NCI-H1105 treated with DMSO at 0.1 percent for 48 hours (cell line): ENCODE measurements around the gene MARCO.
"Not testable (repeated sequence)": the region's sequence is repeated elsewhere in the genome, so short reads cannot be mapped to it uniquely, and the experiment has no call there.

Experiments
- DNase-seq: peaks from one replicate; lab custom pipeline; 2025; lab: John Stamatoyannopoulos, UW

MARCO gene

DNA sequence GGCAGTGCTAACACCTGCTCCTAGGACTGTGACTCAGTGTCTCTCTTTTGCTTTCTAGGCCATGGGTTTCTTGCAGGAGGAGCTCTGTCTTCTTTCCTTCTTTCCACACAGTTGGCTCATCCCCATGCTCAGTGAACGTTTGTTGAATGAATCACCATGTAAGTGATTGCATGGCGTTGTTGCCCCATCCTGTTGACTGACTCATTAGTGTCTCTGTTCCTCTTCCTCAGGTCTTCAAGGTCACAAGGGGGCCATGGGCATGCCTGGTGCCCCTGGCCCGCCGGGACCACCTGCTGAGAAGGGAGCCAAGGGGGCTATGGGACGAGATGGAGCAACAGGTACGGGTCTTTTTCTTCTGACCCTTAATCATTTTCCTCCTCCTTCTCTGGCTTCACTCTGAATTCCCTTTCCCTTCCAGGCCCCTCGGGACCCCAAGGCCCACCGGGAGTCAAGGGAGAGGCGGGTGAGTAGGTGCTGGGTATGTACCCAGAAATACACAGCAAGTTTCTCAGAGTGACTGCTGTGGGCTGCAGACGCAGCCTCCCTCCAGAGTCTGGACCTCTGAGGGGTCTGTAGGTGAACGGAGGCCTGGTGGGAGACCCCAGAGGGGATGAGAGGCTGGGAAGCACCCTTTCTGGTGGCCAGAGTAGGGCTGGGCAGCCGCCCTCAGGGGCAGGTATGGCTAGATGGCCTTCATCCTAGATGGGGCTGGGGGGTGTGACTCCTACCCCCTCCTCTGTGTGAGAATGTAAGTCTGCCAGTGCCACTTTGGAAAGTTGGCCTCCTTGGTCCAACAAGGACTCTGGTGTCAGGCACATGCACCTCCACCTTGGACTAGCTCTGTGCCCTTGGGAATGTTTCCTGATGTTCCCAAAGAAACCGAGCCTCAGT lies 32.4 kb downstream of the MARCO start:
- no peak for DNase-seq

DNA sequence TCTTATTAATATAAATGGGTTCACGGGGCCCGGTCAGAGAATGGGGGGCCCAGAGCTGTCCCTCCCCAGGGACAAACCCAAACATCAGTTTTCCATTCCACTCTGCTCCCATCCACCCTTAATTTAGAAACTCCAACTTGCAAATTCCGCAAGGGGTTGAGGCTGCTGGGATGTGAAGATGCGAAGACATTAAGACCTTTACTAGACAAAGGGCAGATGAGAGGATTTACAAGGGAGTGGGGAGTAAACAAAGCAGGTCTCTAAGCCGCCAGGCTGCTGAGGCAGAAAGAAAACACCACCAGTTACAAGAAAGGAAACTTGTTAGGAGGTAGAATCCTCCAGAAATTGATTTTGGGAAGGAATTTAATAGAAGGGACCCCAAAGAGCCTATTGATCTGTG lies 33.1 kb downstream of the MARCO start:
- DNase-seq = no peak

DNA sequence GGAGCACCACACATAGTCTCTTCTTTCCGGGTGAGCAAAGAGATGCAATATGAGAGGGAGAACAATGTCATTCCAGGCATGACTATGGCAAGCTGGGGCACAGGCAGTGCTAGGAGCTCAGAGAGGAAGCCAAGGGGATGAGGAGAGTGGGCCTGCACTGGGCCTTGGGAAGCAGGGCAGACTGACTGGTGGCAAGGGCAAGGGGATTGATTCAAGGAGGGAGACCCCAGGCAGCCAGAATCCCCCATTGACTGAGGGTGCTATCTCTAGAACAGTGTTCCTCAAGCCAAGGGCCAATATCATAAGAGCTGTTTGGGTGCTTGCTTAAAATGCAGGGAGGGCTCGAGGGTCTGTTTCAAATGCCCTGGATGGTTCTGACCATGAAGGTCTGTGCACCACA lies 36.1 kb downstream of the MARCO start:
- no peak for DNase-seq

DNA sequence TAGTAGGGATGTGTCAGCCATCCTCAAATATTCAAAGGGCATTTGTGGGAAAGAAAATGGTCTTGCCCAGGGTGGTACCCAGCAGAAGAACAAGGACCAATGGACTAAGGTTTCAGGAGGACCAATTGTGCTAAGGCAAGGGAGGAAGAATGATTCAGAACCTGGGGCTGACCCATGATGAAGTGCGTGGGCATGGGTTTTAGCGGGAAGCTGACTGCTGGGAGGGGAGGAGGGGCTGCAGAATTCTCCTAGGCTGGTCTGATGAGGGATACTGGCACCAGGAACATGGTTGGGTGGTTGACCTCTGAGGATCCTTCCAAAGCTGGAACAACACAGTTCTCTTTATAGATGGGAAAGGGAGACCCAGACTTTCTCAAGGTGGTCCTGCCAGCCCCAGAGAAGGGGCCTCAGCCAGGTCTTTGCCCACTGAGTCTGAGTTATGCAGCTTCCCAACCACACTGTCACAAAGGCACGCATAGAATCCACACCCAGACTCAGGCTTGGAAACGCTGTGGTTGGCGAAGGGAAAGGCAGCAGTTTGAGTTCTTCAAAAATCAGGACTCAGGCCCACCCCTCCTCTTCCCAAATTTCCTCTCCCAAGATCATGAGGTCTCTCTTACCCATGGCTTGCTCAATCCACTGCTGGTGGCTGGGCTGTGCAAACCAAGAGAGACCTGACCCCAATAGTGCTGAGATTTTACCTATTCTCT lies 37.3 kb downstream of the MARCO start:
- no peak for DNase-seq

DNA sequence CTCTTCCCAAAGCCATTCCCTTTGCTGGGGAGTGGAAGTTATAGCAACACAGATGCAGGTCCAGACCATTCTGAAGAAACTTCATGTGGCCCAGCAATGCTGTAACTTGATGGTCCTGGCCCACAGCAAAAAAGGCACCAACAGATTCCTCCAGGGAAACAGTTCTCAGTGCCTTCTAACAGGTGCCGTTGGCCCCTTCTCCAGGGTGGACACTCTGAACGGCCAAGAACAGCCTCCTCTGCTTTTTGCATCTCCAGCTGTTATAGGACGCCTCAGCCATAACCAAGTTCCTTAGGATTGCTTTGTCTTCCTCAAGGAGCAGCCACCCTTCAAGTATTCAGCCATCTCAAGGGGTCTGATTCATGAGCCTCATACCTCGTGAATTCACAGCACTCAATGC lies 38.0 kb downstream of the MARCO start:
- DNase-seq = no peak

DNA sequence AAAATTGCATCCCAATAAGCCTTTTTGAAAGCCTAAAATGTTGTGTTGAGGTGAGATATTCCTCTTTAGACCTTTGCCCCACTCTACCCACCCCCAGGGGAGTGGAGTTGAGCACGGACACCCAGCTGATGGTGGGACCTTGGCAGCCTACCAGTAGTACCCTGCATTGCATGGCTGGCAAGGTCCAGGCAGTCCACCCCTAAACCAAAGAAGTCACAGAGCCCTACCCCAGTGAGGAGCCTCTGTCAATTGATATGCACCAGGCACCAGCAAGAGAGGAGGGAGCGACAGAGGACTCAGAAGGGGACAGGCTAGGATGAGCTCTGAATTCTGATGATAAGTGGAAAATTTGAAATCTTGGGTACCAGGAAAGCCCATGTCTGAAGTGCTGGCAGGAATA lies 38.6 kb downstream of the MARCO start:
- no peak for DNase-seq

DNA sequence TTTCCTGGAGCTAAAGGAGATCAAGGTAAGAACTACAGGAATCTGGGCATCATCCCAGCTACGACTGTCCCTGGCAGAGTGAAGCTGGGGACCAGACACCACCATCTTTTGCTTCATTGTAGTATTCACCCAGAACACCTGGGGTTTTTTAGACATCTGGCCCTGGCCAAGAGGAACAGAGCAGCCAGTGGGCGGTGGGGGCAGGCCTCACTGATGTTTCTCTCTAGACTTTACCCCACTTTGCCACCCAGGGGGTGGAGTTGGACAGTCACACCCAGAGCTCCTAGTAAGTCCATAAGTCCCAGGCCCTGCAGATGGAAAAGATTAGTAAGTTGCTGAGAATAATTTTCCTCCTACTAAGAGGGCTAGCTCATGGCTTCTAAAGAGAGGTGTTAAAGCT lies 39.6 kb downstream of the MARCO start:
- no peak for DNase-seq

DNA sequence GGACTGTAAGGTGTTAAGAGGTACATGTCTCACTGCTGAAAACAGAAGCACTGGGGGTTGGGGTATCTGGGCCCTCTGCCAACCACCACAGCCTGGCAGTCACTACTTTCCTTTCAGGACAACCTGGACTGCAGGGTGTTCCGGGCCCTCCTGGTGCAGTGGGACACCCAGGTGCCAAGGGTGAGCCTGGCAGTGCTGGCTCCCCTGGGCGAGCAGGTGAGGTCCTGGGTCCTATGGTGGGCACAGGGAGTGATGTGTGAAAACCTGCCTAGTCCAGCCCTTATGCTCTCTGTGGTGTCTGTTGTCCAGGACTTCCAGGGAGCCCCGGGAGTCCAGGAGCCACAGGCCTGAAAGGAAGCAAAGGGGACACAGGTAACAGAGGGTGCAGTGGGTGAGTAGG lies 40.0 kb downstream of the MARCO start:
- DNase-seq = no peak

DNA sequence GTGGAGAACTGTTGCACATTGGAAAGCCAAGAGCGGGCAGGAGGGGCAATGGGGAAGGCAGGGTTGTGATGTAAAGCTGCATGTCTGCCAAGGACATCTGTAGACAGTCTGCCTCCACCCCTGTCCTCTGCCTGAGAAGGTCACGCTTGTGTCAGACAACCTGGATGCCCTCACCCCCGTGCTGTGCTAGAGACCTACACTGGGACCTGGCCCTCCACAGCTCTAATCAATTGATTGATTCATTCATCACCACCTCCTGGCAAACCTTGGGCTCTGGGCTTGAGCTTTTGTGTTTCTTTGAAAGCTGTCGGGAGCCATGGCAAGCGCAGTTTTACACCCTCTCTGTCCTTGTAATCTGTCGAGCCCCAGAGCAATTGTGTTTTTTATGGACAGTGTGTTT lies 41.1 kb downstream of the MARCO start:
- DNase-seq = no peak

DNA sequence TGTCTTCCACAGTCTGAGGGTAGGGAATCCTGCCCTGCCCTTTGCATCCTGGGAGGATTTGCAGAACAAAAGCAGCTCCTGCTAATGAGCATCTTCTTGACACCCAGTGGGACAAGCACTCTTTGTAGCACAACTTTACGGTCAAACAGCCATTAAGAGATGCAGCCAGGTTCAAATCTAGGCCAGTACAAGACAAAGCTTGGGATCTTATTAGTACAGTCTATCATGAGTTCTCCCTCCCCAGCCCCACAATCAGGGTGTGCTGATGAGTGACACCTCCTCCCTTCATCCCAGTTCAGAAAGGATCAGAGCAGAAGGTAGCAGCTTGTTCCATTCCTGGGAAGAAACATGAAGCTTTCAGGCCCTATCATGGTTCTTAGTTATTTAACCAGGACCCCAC lies 41.9 kb downstream of the MARCO start:
- no peak for DNase-seq

DNA sequence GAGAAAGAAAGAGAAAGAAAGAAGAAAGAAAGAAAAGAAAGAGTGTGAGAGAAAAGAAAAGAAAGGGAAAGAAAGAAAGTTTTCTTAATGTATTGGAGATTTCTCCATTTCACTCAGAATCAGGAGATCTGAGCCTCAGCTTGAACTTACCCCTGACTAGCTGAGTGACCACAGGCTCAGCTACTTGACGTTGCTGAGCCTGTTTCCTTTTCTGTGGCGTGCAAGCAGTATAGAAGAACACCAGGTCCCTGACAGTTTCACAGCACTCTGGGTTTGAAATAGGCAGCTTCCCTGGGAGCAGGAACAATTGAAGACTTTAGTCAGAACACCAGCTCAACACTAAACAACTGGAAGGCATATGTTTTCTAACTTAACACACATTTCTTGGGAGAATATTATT lies 44.7 kb downstream of the MARCO start:
- no peak for DNase-seq

DNA sequence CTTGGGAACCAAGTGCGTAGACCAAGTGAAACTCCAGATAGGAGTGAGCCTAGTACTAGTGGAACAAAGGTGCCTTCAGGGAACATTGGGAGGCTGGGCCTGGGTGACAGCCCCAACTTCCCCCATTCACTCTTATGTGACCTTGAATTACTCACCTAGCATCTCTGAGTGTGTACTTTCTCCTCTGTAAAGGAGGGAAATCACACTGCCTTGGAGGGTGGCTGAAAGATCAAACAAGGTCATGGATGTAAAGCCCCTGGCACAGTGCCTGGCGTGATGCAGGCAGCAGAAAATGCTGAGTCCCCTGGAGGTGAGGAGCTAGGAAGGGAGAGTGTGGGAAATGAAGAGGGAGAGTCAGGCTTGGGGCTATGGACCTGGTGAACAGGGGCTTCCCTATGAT lies 45.9 kb downstream of the MARCO start:
- DNase-seq = no peak

DNA sequence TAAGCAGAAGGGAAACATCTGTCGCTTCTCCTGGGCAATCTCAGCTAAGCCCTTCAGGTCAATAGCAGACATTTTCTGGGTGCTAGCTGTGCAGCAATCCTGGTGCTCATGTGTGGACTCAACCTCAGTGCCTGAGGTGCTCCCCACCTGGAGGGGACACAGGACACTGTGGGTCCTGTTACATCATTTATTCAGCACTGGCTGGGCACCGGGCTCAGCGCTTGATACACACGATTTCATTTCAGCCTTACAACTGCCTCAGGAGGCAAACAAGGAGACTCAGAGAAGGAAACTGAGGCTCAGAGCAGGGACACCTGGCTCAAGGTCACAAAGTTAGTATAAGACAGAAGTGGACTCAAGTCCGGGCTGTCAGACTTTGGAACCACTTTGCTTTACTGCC lies 46.7 kb downstream of the MARCO start:
- no peak for DNase-seq

DNA sequence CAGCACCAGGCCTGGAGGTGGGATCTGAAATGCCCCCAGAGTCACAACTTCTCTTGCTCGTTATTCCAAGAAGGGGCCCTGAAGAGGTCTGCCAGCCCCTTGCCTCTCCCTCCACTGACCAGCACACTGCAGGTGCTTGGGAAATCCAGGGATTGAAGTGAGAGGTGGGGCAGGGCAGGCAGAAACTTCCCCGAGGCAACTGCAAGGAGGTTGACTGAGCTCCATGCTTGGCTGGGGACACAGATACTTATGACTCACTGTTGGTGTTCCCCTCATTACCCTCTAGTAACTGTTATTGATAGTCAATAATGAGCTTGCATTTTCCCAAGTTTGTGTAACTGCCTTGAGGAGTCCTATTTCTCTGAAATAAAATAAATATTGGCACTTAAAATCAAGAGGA lies 47.5 kb downstream of the MARCO start:
- DNase-seq = no peak

DNA sequence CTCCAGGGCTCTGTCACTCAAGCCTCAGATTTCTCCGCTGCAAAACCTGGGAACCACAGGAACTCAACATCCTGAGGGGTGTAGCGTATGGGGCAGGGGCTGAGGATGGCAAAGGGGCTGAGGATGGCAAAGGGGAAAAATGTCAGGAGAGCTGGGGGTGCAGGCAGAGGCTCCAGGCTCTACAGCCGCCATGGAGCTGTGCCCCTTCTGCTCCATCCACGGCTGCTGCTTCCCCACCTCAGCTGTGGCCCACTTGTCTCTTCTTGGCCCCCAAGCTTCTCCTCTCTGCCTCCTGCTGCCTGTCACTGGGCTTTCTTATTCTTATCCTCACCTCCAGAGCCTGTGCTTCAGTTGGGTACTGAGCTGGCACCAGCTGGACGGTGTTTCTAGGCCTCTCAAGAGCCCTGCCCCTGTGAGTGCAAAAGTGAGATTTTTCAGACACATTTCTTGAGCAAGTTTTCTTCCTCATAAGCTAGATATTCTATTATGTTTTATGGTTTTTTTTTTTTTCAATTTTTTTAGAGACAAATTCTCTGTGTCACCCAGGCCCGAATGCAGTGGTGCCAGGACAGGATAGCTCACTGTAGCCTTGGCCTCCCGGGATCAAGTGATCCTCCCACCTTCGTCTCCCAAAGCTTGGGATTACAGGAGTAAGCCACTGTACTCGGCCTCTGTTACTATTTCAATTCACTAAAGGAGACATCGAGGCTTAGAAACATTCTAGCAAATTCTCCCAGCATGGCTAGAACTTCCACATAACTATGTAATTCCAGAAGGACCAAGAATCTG lies 49.0 kb downstream of the MARCO start:
- DNase-seq = no peak

DNA sequence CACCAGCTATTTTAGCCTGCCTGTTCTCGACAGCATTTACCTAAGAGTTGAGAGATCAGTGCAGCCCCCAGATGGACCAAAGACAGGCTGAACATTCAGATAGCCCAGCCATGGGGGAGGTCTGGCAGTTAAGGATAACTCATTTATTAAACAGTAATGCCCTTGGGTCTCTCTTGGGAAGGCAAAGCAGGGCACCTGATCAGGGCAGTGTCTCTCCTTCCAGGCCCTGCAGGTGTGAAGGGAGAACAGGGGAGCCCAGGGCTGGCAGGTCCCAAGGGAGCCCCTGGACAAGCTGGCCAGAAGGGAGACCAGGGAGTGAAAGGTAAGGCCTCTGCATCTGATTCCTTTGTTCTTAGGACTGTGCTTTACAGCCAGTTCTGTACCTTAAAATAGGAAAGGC lies 49.6 kb downstream of the MARCO start:
- DNase-seq = no peak

DNA sequence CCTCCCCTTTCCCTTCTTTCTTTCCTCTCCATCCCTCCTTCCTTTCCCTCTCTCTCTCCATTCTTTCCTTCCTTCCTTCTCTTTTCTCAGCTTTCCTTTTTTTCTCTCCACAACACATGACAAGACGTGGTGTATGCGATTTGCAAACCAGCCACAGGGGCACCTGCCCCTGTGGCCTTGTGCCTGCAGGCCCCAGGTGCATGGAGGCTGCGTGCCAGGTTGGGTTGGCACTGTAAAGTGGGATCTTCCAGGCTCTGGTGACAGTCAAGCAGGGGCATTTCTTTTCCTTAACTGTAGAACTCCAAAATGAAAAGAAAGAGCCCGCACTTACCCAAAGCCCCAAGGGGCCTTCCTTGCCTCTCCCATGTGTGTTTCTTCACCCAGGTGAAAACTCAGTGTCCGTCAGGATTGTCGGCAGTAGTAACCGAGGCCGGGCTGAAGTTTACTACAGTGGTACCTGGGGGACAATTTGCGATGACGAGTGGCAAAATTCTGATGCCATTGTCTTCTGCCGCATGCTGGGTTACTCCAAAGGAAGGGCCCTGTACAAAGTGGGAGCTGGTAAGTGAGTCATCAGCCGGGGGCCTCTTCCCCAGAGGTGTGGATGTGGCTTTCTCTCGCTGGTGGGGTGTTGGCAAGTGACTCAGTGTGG lies 50.9 kb downstream of the MARCO start:
- DNase-seq = no peak

DNA sequence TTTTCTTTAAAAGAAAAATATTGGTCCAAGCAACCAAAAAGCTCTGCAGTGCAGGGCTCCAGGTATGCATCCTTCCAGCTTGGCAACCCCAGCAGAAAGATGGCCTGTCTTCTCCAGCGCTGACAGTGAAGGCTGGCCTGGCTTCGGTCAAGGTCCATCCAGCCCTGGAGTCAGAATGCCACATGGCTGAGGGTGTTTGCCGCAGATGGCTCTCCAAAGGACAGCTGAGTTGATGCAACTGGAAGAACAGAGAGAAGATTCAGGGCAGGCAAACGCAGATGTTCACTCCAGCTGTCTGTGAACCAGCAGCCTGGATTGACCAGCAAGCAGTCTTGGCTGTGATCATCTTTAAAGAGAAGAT lies 51.4 kb downstream of the MARCO start:
- DNase-seq = no peak

DNA sequence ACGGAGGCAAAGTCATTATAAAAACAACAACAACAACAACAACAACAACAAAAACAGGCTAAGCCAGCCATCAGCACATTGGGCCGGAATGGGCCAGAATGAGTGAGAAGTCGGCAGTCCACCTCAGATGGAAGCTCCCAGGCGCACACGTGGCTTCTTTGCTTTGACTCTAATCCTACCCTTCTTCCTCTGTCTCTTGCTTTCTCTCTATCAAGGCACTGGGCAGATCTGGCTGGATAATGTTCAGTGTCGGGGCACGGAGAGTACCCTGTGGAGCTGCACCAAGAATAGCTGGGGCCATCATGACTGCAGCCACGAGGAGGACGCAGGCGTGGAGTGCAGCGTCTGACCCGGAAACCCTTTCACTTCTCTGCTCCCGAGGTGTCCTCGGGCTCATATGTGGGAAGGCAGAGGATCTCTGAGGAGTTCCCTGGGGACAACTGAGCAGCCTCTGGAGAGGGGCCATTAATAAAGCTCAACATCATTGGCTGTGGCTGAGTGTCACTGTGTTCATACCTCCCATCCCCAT lies 52.2 kb downstream of the MARCO start:
- DNase-seq = no peak

DNA sequence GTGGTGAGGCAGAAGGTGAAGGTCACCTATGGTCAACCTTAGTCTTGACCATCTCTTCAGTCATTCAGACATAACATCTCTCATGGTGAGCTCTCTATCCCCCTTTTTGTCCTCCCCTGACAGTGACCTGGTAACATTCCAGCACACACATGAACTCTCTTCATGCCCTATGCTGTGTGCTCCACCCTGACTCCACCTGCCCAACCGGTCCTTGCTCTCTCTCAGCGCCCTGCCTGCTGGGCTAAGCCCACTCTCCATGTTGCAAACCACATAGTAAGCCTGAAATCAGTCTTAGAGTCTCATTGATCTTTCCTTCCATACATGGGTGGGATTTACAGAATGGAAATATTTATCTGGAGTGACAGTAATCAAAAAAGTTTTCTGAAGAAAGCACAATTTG lies 52.8 kb downstream of the MARCO start:
- no peak for DNase-seq

DNA sequence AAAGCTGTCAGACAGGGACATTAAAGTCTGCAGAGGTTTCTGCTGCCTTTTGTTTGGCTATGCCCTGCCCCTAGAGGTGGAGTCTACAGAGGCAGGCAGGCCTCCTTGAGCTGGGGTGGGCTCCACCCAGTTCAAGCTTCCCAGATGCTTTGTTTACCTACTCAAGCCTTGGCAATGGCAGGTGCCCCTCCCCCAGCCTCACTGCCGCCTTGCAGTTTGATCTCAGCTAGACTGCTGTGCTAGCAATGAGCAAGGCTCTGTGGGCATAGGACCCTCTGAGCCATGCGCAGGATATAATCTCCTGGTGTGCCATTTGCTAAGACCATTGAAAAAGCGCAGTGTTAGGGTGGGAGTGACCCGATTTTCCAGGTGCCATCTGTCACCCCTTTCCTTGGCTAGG lies 61.9 kb downstream of the MARCO start:
- DNase-seq = not testable (repeated sequence)

DNA sequence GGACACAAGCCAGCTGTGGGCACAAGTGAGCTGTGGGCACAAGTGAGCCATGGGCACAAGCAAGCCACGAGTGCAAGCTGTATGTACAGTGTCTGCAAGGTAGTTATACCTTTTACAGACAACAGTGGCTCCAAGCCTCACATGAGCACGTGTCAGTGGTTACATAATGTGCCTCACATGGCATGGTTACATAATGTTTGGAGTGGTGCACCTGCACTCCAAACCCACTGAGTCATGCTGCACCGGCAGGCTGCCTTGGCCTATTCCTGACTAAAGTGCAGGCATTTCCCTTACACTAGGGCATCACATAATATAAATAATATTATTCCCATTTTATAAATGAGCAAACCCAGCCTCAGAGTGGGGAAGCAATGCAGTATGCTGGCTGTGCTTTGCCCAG lies 62.6 kb downstream of the MARCO start:
- DNase-seq = no peak
